ENCODE data around the gene GLB1L. TPM values are rescaled to one million over a fixed set of nuclear protein-coding genes. Genes with fewer than 3 reads are reported as not detected.
A peak's percentile ranks its signal among the peaks of the same experiment; 100 is the strongest.

Gene GLB1L
- total RNA-seq, 6 donors from 2014 or later = 4.1 to 19.5 (median 11.9) TPM

DNA sequence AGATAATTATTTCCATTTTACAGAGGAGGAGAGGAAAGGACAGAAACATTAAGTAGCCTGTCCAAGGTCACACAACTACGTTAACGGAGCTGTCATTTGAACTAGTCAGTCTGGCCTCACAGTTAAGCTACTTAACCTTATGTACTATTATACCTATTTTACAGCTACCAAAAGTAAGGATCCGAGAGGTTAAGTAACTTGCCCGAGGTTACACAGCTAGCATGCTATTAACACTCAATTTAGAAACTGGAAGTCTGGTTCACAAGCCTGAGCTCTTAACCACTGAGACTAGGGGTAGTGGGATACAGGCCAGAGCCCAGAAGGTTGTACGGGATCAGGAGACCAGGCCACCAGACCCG, 476 bp downstream of the GLB1L start:
- Histone ChIP-seq H3K9me3 (no peaks in the 10 kb centered on the region), H3K27ac (peak overlapping the region; percentile 91 to 96 (median 96)), H3K4me1 (peaks cover 45 to 54% (median 45%) of the 10 kb centered on the region in 4 donors), H3K4me3 (peak overlapping the region; percentile 72 to 83 (median 79)), H3K27me3 (no peaks in the 10 kb centered on the region), H3K36me3 (peaks cover 0 to 24% (median 6%) of the 10 kb centered on the region in 4 donors)
- DNase-seq (no peak), ATAC-seq (ENCODE audit: low FRiP score in 2 of 2) (no peak)
- TF ChIP-seq POLR2A (IDR thresholded peaks at IDR 0.05) (no peak), POLR2AphosphoS5 (IDR thresholded peaks at IDR 0.05) (no peak), EP300 (IDR thresholded peaks at IDR 0.05) (no peak)
- TF ChIP-seq, protein P1, sequence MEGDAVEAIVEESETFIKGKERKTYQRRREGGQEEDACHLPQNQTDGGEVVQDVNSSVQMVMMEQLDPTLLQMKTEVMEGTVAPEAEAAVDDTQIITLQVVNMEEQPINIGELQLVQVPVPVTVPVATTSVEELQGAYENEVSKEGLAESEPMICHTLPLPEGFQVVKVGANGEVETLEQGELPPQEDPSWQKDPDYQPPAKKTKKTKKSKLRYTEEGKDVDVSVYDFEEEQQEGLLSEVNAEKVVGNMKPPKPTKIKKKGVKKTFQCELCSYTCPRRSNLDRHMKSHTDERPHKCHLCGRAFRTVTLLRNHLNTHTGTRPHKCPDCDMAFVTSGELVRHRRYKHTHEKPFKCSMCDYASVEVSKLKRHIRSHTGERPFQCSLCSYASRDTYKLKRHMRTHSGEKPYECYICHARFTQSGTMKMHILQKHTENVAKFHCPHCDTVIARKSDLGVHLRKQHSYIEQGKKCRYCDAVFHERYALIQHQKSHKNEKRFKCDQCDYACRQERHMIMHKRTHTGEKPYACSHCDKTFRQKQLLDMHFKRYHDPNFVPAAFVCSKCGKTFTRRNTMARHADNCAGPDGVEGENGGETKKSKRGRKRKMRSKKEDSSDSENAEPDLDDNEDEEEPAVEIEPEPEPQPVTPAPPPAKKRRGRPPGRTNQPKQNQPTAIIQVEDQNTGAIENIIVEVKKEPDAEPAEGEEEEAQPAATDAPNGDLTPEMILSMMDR (IDR thresholded peaks at IDR 0.05) = no peak
- WGBS, 2 donors = 37 to 64% methylated on average over 4 to 6 of the region's 6 CpGs

- no peaks in the 10 kb centered on the region for H3K9me3 ChIP-seq
- peak in 1 of 2 donors; percentile 18 for TF ChIP-seq POLR2AphosphoS5 (IDR thresholded peaks at IDR 0.05)
- no peak for TF ChIP-seq POLR2A (IDR thresholded peaks at IDR 0.05)
- WGBS, 2 donors = 39 to 57% methylated on average over 24 to 28 of the region's 28 CpGs
- H3K27ac ChIP-seq = peak overlapping the region in 1 of 4 donors; percentile 44
- DNase-seq = peak; percentile 53 to 56
- no peaks in the 10 kb centered on the region for H3K27me3 ChIP-seq
- peaks cover 30 to 40% (median 32%) of the 10 kb centered on the region in 4 donors for H3K4me1 ChIP-seq
- peaks cover 0 to 27% (median 4%) of the 10 kb centered on the region in 4 donors for H3K36me3 ChIP-seq
- peak overlapping the region in 2 of 4 donors; percentile 23 to 29 for H3K4me3 ChIP-seq
- peak in 1 of 2 donors; percentile 69 for ATAC-seq (ENCODE audit: low FRiP score in 2 of 2)
These were observed 1.9 kb downstream of the GLB1L start for GRCh38 chr2:219243291-219243761.

- peaks cover 9 to 12% (median 11%) of the 10 kb centered on the region in 4 donors for H3K4me1 ChIP-seq
- DNase-seq = no peak
- peaks cover 37 to 75% (median 60%) of the 10 kb centered on the region in 4 donors for H3K36me3 ChIP-seq
- WGBS, 2 donors = 91 to 99% methylated on average over 3 of the region's 3 CpGs
- H3K27ac ChIP-seq = no peak overlapping the region
- H3K27me3 ChIP-seq = no peaks in the 10 kb centered on the region
- H3K4me3 ChIP-seq = no peak overlapping the region
- ATAC-seq (ENCODE audit: low FRiP score in 2 of 2) = no peak
- no peaks in the 10 kb centered on the region for H3K9me3 ChIP-seq
- TF ChIP-seq EP300 (IDR thresholded peaks at IDR 0.05) = no peak
- TF ChIP-seq, protein P1 (IDR thresholded peaks at IDR 0.05) = no peak
- no peak for TF ChIP-seq POLR2AphosphoS5 (IDR thresholded peaks at IDR 0.05)
- TF ChIP-seq POLR2A (IDR thresholded peaks at IDR 0.05) = no peak
These were observed 10.9 kb downstream of the GLB1L start for GRCh38 chr2:219234331-219234730.

GRCh38 chr2:219230059-219230540, 15.1 kb downstream of the GLB1L start:
- Histone ChIP-seq H3K27ac (peak overlapping the region; percentile 94 to 97 (median 96)), H3K36me3 (peaks cover 32 to 57% (median 41%) of the 10 kb centered on the region in 4 donors), H3K27me3 (no peaks in the 10 kb centered on the region), H3K9me3 (no peaks in the 10 kb centered on the region), H3K4me1 (peaks cover 23 to 42% (median 28%) of the 10 kb centered on the region in 4 donors), H3K4me3 (peak overlapping the region; percentile 60 to 92 (median 84))
- peak; percentile 35 to 66 for ATAC-seq (ENCODE audit: low FRiP score in 2 of 2)
- TF ChIP-seq POLR2A (IDR thresholded peaks at IDR 0.05) (peak in 1 of 4 donors; percentile 20), EP300 (IDR thresholded peaks at IDR 0.05) (no peak)
- DNase-seq = peak; percentile 78 to 87
- 0% methylated on average over 22 to 24 of the region's 24 CpGs for WGBS, 2 donors

GRCh38 chr2:219229305-219230058, 15.8 kb downstream of the GLB1L start, which contains the start of the genes ANKZF1 and ATG9A:
Gene ANKZF1, plus strand, starts transcription at chr2:219229806. Its CDS starts 452 bp downstream, at chr2:219230258.
Gene ATG9A, minus strand, starts transcription at chr2:219229636. Its CDS starts 1,612 bp downstream, at chr2:219228024.
- Histone ChIP-seq H3K36me3 (peaks cover 32 to 57% (median 41%) of the 10 kb centered on the region in 4 donors), H3K27ac (peak within 1 kb of the TSS; percentile 94 to 97 (median 96)), H3K4me3 (peak within 1 kb of the TSS; percentile 81 to 92 (median 86)), H3K4me1 (peaks cover 23 to 42% (median 28%) of the 10 kb centered on the region in 4 donors), H3K27me3 (no peaks in the 10 kb centered on the region), H3K9me3 (no peaks in the 10 kb centered on the region)
- TF ChIP-seq, protein P1 (IDR thresholded peaks at IDR 0.05) = peak in 3 of 6 experiments; percentile 14 to 18 (median 18)
- TF ChIP-seq POLR2AphosphoS5 (IDR thresholded peaks at IDR 0.05) = peak; percentile 94 to 98
- peak; percentile 20 to 93 (median 76) for TF ChIP-seq POLR2A (IDR thresholded peaks at IDR 0.05)
- TF ChIP-seq EP300 (IDR thresholded peaks at IDR 0.05) = peak in 1 of 4 donors; percentile 78
- 2% methylated on average over 44 of the region's 80 CpGs; no CpG with 5 or more reads in 1 of the 2 donors for WGBS, 2 donors
- ATAC-seq (ENCODE audit: low FRiP score in 2 of 2) (peak; percentile 99), DNase-seq (peak; percentile 96 to 99)
